Measurements from ENCODE around the gene PNPLA7. TPM values are rescaled to one million over a fixed set of nuclear protein-coding genes. Genes with fewer than 3 reads are reported as not detected.

Gene PNPLA7
- total RNA-seq, 1 donor from 2014 or later = 9.7 TPM

- no peak for DNase-seq (ENCODE audit: low spot score)
These were observed 100.2 kb downstream of the PNPLA7 start for GRCh38 chr9:137449931-137450538.

GRCh38 chr9:137449081-137449844, 100.9 kb downstream of the PNPLA7 start:
- DNase-seq (ENCODE audit: low spot score) = no peak

GRCh38 chr9:137448602-137448962, 101.6 kb downstream of the PNPLA7 start:
- DNase-seq (ENCODE audit: low spot score) = no peak

DNA sequence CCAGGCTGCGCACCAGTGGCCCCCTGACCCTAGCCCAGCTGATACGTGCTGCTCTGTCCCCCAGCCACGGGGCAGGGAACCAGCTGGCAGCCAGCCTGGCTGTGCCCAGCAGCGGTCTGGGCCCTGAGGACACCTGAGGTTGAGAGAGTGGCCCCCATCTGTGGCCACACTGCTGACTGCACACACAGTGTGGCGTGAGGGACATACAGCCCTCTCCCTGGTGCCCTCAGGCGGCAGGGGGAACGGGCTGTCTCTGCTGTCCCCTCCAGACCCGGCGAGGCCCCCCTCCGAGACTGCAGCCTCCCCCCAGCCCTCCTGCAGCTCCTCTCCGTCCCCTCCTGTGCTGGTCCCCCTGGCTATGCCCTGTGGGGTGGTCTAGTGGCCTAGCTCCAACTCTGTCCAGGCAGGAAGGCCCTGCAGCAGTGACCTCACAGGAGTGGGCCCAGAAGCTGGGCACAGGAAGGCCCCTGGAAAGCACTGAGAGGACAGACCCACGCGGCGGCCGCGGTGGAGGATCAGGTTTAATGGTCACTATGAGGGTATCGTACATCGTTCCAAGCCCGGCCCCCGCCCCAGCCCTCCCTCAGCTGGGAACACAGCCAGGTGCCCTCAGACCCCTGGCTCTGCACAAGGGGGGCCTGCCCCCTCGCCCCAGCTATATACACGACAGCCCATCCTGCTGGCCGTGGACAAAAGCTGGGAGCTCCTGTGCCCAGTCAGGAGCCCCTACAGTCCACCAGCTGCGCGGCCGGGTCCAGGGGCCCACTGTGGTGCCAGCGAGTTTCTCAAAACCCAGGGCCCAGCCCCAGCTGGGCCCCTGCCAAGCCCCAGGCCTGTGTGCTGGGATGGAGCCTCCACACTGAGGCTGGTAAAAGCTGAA, 102.2 kb downstream of the PNPLA7 start:
- DNase-seq (ENCODE audit: low spot score) = no peak

GRCh38 chr9:137446851-137447471, 103.2 kb downstream of the PNPLA7 start:
- DNase-seq (ENCODE audit: low spot score) = no peak

DNA sequence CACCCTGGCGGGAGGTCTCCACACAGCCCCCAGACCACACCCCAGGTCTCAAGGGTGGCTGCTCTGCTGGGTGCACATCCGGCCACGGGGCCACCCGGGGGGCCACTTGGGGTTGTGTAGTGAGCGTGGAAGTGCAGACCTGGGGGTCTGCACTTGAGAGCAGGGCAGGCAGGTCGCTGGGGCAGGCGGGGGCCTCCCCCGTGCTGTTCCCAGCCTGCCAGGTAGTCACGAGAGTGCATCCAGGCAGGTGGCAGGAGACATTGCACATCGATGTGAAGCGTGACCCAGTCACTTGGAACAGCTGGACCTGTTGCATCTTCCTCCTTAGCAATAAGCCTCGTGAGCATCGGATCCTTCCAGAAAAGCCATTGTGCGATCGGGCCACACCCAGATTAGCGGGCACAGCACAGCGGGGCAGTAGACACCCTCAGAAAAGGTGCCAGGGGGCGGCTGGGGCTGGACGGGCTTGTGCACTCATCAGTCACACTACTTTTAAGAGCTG, 104.2 kb downstream of the PNPLA7 start:
- DNase-seq (ENCODE audit: low spot score) = no peak

DNA sequence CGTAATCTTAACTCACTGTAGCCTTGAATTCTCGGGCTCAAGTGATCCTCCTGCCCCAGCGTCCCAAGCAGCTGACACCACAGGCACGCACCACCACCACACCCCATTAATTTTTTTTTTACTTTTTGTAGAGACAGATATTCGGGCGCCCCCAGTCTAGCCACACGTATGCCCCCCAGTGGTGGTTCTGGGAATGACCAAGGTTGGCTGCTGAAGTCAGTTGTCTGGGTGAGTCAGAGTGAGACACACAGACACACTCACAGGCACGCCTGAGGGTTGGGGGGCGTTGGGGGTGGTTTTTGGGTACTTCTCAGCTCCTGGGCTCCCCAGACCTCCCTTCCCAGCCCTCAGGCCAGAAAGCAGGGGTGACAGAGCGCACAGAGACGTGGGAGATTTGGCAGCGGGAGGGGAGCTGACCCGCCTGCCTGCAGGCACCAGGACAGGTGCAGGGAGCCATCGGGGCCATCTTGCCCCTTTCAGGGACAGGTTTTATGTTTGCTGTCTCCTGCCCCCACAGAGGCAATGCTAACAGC, 104.9 kb downstream of the PNPLA7 start:
- DNase-seq (ENCODE audit: low spot score) = peak; percentile 85

GRCh38 chr9:137444106-137444790, 106.0 kb downstream of the PNPLA7 start:
- DNase-seq (ENCODE audit: low spot score) = no peak

GRCh38 chr9:137441935-137442321, 108.3 kb downstream of the PNPLA7 start:
- no peak for DNase-seq (ENCODE audit: low spot score)

DNA sequence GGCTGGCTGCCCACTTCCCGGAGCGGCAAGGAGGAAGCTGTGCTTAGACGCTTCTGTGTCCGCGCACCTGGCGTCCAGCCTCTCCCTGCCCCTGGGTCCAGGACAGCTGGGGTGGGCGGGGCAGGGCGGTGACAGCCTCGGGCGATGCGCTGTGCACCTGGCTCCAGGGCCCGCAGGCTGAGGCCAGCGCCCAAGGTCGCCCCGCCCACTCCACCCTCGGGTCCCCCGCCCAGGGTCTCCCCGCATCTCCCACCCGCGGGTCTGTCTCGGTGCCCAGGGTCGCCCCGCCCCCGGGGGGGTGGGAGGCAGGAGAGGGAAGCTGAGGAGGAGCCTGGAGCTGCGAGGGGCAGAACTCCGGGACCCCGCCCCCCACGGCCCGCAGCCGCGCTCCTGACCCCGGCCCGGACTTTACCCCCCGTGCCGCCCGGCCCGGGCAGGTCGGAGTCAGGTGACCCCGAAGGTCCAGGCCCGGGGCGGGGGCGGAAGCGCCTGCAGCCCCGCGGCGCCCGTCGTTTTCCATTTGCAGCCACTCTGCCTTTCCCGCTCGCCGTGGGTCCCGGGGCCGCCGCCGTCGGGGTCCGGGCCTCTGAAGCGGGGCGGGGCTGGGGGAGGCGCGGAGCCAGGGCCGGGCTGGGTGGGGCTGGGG, 108.8 kb downstream of the PNPLA7 start, which contains the start of gene ENTPD8:
ENTPD8 (minus strand) TSS at position 69 of the 646 bp plus-strand sequence. CDS start 3,072 bp downstream, outside the sequence.
- no peak for DNase-seq (ENCODE audit: low spot score)

- no peak for DNase-seq (ENCODE audit: low spot score)
These were observed 111.0 kb downstream of the PNPLA7 start for GRCh38 chr9:137439158-137439714.

GRCh38 chr9:137438591-137439157, 111.5 kb downstream of the PNPLA7 start:
- no peak for DNase-seq (ENCODE audit: low spot score)

DNA sequence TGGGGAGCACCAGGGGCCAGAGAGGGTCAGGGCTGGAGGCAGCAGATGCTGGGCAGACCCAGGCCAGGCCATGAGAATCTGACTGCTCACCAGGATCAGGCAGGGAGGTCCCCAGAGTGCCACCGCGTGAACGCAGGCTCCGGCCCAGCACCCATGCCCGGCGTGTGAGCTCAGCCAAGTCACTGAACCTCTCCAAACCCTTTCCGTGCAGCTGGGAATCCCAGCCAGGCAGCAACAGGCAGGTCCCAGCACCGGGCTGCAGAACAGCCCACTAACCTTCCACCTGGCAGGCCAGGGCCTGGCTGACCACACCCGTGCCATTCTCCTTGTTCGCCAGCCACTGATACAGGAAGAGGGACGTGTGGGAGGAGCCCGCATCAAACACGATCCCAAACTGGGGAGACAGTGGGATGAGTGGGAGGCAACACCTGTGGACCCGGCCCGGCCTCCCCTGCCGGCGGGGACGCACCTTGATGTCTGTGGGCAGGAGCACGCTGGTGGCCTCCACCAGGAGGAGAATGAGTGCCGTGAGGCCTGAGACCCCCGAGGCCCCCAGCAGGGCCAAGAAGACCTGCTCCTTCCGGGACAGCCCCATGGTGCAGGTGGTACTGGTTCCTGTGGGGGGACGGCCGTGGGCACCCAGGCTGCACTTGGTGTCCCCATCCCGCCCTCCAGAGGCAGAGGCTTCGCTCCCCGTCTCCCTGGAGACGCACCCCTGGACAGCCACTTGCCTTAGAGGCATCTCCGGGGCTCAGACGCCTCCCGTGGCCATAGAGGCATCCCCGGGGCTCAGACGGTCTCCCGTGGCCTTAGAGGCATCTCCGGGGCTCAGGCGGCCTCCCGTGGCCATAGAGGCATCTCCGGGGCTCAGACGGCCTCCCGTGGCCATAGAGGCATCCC, 112.3 kb downstream of the PNPLA7 start:
- DNase-seq (ENCODE audit: low spot score) = no peak

- no peak for DNase-seq (ENCODE audit: low spot score)
These were observed 113.2 kb downstream of the PNPLA7 start for GRCh38 chr9:137436761-137437600.

GRCh38 chr9:137435980-137436760, 114.0 kb downstream of the PNPLA7 start:
- DNase-seq (ENCODE audit: low spot score) = peak; percentile 83

GRCh38 chr9:137435381-137435891, 114.8 kb downstream of the PNPLA7 start:
- no peak for DNase-seq (ENCODE audit: low spot score)
